B cell (primary cell): ENCODE results near the gene YES1. TPM values are rescaled to one million over a fixed set of nuclear protein-coding genes. Genes with fewer than 3 reads are reported as not detected.

Source experiments
- ATAC-seq: fragments of 200-7000 bp; cut with Tn5 transposase; one replicate; pipeline ENCODE4 v1.10.0; 2021; ENCODE audit warnings: low read depth, mild to moderate bottlenecking, moderate number of reproducible peaks, moderate library complexity
- CTCF ChIA-PET: fragments of 350-600 bp; sonication (Branson Sonifier 250); formaldehyde crosslinking; loops from one replicate; lab custom pipeline; 2021; ENCODE audit warnings: antibody characterized with exemption, inconsistent platforms; lab: Charles Lee
- POLR2A ChIA-PET: fragments of 350-600 bp; sonication (Branson Sonifier 250); formaldehyde crosslinking; loops from one replicate; lab custom pipeline; 2021; ENCODE audit warnings: antibody characterized with exemption; lab: Charles Lee
- DNase-seq: peaks from one replicate; pipeline ENCODE4 v3.0.0; 2013
- H2AFZ ChIP-seq: 2 replicates; pipeline ENCODE4 v1.6.1; 2012; ENCODE audit warnings: mild to moderate bottlenecking, low read depth, low read length; ENCODE audit not compliant: insufficient read depth, poor library complexity, severe bottlenecking
- H3K27ac ChIP-seq, 2 donors: 1 replicate in 1 of 2; 2 replicates in 1 of 2; pipeline ENCODE4 v1.5.1; 2012 to 2013; ENCODE audit warnings: low read length in 2 of 2, mild to moderate bottlenecking in 2 of 2, moderate library complexity in 1 of 2
- H3K27me3 ChIP-seq, 4 experiments: fragments of 200-600 bp in 1 of 4; sonication (generic) in 1 of 4; replicated peaks in 1 of 4; 1 replicate in 2 of 4; 2 replicates in 2 of 4; pipeline versions ENCODE4 v1.6.1 to v1.7.0; 2013 to 2016; ENCODE audit warnings: low read length in 3 of 4, mild to moderate bottlenecking in 2 of 4, mixed read lengths in 1 of 4, moderate library complexity in 1 of 4; ENCODE audit not compliant: insufficient read depth in 4 of 4, control insufficient read depth in 3 of 4; ENCODE audit errors: control extremely low read depth in 1 of 4
- H3K36me3 ChIP-seq, 2 experiments: replicated peaks in 1 of 2; 1 replicate in 1 of 2; 2 replicates in 1 of 2; pipeline versions ENCODE4 v1.6.1 to v1.7.1; 2013; ENCODE audit warnings: low read length in 1 of 2; ENCODE audit not compliant: insufficient read depth in 2 of 2, control insufficient read depth in 1 of 2; ENCODE audit errors: control extremely low read depth in 1 of 2, extremely low read depth in 1 of 2
- H3K4me1 ChIP-seq, 2 donors: fragments of 200-600 bp in 1 of 2; sonication (generic) in 1 of 2; 1 replicate in 1 of 2; 2 replicates in 1 of 2; pipeline versions ENCODE4 v1.5.1 to v1.6.1; 2013 to 2017; ENCODE audit warnings: low read length in 2 of 2; ENCODE audit not compliant: control insufficient read depth in 2 of 2, insufficient read depth in 2 of 2
- H3K4me2 ChIP-seq: replicated peaks from 2 replicates; pipeline ENCODE3; 2012; ENCODE audit warnings: mild to moderate bottlenecking, low read depth, low read length; ENCODE audit not compliant: poor library complexity, severe bottlenecking
- H3K4me3 ChIP-seq, 5 experiments: fragments of 200-600 bp in 1 of 5; sonication (generic) in 1 of 5; 1 replicate in 3 of 5; 2 replicates in 2 of 5; pipeline versions ENCODE4 v1.5.1 to v1.7.0; 2011 to 2016; ENCODE audit warnings: low read length in 4 of 5, mild to moderate bottlenecking in 4 of 5, low read depth in 2 of 5, control low read depth in 1 of 5, moderate library complexity in 1 of 5; ENCODE audit not compliant: insufficient read depth in 1 of 5; ENCODE audit errors: control extremely low read depth in 1 of 5, extremely low read depth in 1 of 5
- H3K79me2 ChIP-seq: fragments of 200-600 bp; sonication (generic); one replicate; pipeline ENCODE4 v1.6.0; 2016; ENCODE audit warnings: low read length; ENCODE audit not compliant: control insufficient read depth, insufficient read depth
- H3K9ac ChIP-seq: fragments of 200-600 bp; sonication (generic); 2 replicates; pipeline ENCODE4 v1.6.1; 2017; ENCODE audit warnings: mild to moderate bottlenecking, low read length, moderate library complexity
- H3K9me3 ChIP-seq, 3 donors: one replicate each; pipeline versions ENCODE4 v1.6.1 to v1.7.1; 2013; ENCODE audit warnings: low read length in 2 of 3; ENCODE audit not compliant: control insufficient read depth in 2 of 3, insufficient read depth in 1 of 3; ENCODE audit errors: control extremely low read depth in 1 of 3
- H4K20me1 ChIP-seq: 2 replicates; pipeline ENCODE4 v1.6.0; 2012; ENCODE audit warnings: mild to moderate bottlenecking, low read length; ENCODE audit not compliant: insufficient read depth, control insufficient read depth, poor library complexity, severe bottlenecking
- H3K27ac Mint-ChIP-seq: one replicate; pipeline ENCODE4 v1.8.0; 2021; ENCODE audit warnings: mixed read lengths
- H3K27me3 Mint-ChIP-seq: one replicate; pipeline ENCODE4 v1.8.0; 2021; ENCODE audit warnings: mixed read lengths
- H3K4me1 Mint-ChIP-seq: one replicate; pipeline ENCODE4 v1.8.0; 2021; ENCODE audit warnings: mixed read lengths
- H3K4me3 Mint-ChIP-seq: one replicate; pipeline ENCODE4 v1.8.0; 2021; ENCODE audit warnings: mixed read lengths
- H3K9me3 Mint-ChIP-seq: one replicate; pipeline ENCODE4 v1.8.0; 2022; ENCODE audit warnings: mixed read lengths; ENCODE audit not compliant: insufficient read depth
- EZH2 ChIP-seq: IDR thresholded peaks from 2 replicates; pipeline ENCODE4 v1.6.1; 2012; ENCODE audit warnings: borderline replicate concordance, low read depth, mild to moderate bottlenecking, moderate library complexity, low read length; ENCODE audit not compliant: insufficient read depth, poor library complexity, severe bottlenecking
- WGBS: methylation state at CpG from one replicate; pipeline ENCODE4 v1.1.5; 2013; ENCODE audit warnings: missing lambda C conversion rate; ENCODE audit not compliant: insufficient coverage; 5-methylcytosine and 5-hydroxymethylcytosine counted together
- intact Hi-C: fragments of 100-400 bp; cut with micrococcal nuclease; formaldehyde crosslinking; loops from one replicate; pipeline ENCODE4 v1.10.0; 2022
- polyA plus RNA-seq: library from polyadenylated mRNA; depleted of rRNA; stranded (reverse); fragments of >200 nt; gene quantifications from 2 replicates; pipeline ENCODE4 v1.2.3, GENCODE V29; 2012
- total RNA-seq, 2 donors: library from RNA; stranded (reverse); fragments of 120-200 nt in 1 of 2; gene quantifications; 1 replicate in 1 of 2; 2 replicates in 1 of 2; pipeline versions ENCODE4 v1.2.3 to v1.2.4, GENCODE V29; 2013 to 2022
- TF ChIP-seq, protein P1 (sequence below): fragments of 200-600 bp; IDR thresholded peaks from one replicate; pipeline ENCODE4 v1.8.0; 2022; ENCODE audit warnings: antibody characterized with exemption, mild to moderate bottlenecking

YES1 gene
- total and polyA plus RNA-seq, 2 donors (not counting 1 experiment from before 2014, with no cell fraction given), result 0.30 TPM; not detected in 1

DNA sequence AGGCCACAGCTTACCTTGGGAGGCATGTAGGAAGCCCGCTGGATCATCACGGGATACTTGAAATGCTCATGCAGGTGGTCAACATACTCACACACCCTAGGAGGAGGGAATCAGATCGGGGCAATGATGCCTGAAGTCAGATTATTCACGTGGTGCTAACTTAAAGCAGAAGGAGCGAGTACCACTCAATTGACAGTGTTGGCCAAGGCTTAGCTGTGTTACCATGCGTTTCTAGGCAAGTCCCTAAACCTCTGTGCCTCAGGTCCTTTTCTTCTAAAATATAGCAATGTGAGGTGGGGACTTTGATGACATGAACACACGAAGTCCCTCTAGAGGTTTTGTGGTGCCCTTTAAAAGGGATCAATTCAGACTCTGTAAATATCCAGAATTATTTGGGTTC, 136.7 kb downstream of the YES1 start:
- ATAC-seq, result no peak
- H3K27me3 Mint-ChIP-seq, result no peaks in the 10 kb centered on the region
- Histone ChIP-seq H3K9me3 (no peaks in the 10 kb centered on the region), H3K9ac (no peak overlapping the region), H3K79me2 (no peaks in the 10 kb centered on the region), H3K27me3 (no peaks in the 10 kb centered on the region), H3K36me3 (peaks cover 0 to 2% of the 10 kb centered on the region in 2 experiments), H2AFZ (no peak overlapping the region), H3K4me1 (no peaks in the 10 kb centered on the region), H3K4me3 (no peak overlapping the region), H4K20me1 (no peaks in the 10 kb centered on the region), H3K4me2 (no peak overlapping the region), H3K27ac (no peak overlapping the region)
- WGBS, result 92% methylated on average over 6 of the region's 7 CpGs
- H3K27ac Mint-ChIP-seq, result no peak overlapping the region
- POLR2A ChIA-PET, result no interaction called here
- H3K9me3 Mint-ChIP-seq, result no peaks in the 10 kb centered on the region
- H3K4me1 Mint-ChIP-seq, result no peaks in the 10 kb centered on the region
- intact Hi-C loops, result no loop called here
- DNase-seq, result no peak
- H3K4me3 Mint-ChIP-seq, result no peak overlapping the region
- TF ChIP-seq, protein P1, sequence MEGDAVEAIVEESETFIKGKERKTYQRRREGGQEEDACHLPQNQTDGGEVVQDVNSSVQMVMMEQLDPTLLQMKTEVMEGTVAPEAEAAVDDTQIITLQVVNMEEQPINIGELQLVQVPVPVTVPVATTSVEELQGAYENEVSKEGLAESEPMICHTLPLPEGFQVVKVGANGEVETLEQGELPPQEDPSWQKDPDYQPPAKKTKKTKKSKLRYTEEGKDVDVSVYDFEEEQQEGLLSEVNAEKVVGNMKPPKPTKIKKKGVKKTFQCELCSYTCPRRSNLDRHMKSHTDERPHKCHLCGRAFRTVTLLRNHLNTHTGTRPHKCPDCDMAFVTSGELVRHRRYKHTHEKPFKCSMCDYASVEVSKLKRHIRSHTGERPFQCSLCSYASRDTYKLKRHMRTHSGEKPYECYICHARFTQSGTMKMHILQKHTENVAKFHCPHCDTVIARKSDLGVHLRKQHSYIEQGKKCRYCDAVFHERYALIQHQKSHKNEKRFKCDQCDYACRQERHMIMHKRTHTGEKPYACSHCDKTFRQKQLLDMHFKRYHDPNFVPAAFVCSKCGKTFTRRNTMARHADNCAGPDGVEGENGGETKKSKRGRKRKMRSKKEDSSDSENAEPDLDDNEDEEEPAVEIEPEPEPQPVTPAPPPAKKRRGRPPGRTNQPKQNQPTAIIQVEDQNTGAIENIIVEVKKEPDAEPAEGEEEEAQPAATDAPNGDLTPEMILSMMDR, result no peak
- TF ChIP-seq EZH2, result no peak
- CTCF ChIA-PET, result no interaction called here

DNA sequence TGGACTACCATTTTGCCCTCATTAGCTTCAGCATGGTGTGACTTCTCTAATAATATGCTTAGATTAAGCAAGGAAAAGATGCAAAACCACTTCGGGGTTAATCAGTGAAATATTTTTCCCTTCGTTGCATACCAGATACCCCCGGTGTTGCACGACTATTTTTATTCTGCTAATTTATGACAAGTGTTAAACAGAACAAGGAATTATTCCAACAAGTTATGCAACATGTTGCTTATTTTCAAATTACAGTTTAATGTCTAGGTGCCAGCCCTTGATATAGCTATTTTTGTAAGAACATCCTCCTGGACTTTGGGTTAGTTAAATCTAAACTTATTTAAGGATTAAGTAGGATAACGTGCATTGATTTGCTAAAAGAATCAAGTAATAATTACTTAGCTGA, 138.3 kb downstream of the YES1 start:
- ChIA-PET POLR2A (no interaction called here), CTCF (no interaction called here)
- Histone ChIP-seq H3K9ac (no peak overlapping the region), H3K27me3 (no peaks in the 10 kb centered on the region), H3K79me2 (no peaks in the 10 kb centered on the region), H3K4me3 (no peak overlapping the region), H3K4me2 (no peak overlapping the region), H4K20me1 (no peaks in the 10 kb centered on the region), H2AFZ (no peak overlapping the region), H3K27ac (no peak overlapping the region), H3K4me1 (no peaks in the 10 kb centered on the region), H3K9me3 (no peaks in the 10 kb centered on the region), H3K36me3 (peaks cover 0 to 2% of the 10 kb centered on the region in 2 experiments)
- ATAC-seq (no peak), DNase-seq (no peak)
- H3K4me3 Mint-ChIP-seq, result no peak overlapping the region
- WGBS, result no CpG with 5 or more reads among the region's 5 CpGs
- H3K4me1 Mint-ChIP-seq, result no peaks in the 10 kb centered on the region
- intact Hi-C loops, result no loop called here
- no peaks in the 10 kb centered on the region for H3K27me3 Mint-ChIP-seq
- H3K9me3 Mint-ChIP-seq, result no peaks in the 10 kb centered on the region
- no peak for TF ChIP-seq EZH2
- TF ChIP-seq, protein P1, result no peak
- H3K27ac Mint-ChIP-seq, result no peak overlapping the region
